ENCODE data around the gene COL1A1.

DNA sequence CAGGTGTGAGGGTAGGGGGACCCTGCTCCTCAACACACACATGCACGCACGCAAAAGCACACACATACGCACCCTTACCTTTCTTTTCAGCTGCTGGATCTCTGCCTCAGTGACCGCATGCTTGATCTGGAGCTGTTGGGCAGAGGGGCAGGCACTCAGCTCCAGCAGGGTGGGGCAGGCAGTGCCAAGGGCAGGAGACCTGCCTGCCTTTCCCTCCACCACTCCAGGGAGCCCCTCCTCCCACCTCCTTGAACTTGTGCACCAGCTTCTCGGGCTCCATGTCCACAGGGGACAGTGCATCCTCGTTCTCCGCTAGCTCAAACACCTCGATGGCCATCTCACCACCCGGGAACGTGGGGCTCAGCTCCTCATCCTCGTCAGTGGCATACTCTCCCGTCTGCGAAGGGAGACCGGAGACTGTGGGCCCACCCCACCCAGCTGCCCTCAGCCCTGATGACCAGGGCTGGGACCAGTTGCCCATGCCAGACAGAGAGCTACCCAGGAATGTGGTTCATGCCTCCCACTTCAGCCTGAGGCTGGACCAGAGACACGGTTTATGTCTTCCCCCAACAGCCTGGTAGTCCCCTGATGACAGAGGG, 62.1 kb downstream of the COL1A1 start:
- TF ChIP-seq, protein P1, sequence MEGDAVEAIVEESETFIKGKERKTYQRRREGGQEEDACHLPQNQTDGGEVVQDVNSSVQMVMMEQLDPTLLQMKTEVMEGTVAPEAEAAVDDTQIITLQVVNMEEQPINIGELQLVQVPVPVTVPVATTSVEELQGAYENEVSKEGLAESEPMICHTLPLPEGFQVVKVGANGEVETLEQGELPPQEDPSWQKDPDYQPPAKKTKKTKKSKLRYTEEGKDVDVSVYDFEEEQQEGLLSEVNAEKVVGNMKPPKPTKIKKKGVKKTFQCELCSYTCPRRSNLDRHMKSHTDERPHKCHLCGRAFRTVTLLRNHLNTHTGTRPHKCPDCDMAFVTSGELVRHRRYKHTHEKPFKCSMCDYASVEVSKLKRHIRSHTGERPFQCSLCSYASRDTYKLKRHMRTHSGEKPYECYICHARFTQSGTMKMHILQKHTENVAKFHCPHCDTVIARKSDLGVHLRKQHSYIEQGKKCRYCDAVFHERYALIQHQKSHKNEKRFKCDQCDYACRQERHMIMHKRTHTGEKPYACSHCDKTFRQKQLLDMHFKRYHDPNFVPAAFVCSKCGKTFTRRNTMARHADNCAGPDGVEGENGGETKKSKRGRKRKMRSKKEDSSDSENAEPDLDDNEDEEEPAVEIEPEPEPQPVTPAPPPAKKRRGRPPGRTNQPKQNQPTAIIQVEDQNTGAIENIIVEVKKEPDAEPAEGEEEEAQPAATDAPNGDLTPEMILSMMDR (IDR thresholded peaks at IDR 0.05; ENCODE audit: poor library complexity), result no peak
- no peak for TF ChIP-seq EZH2 (IDR thresholded peaks at IDR 0.05; ENCODE audit: borderline replicate concordance)

All from hepatocyte (in vitro differentiated cells).